SK-N-SH (cell line): Measurements from ENCODE around the gene AUTS2.

ENCODE experiments used
- CTCF ChIP-seq: fragments of 200-600 bp; sonication (generic); IDR thresholded peaks from 2 replicates; pipeline ENCODE4 v1.6.1; 2017; ENCODE audit warnings: antibody characterized with exemption, mild to moderate bottlenecking, moderate library complexity
- RAD21 ChIP-seq: IDR thresholded peaks from 2 replicates; pipeline ENCODE4 v1.6.1; 2012; ENCODE audit warnings: mild to moderate bottlenecking, low read length
- RFX5 ChIP-seq: IDR thresholded peaks from 2 replicates; pipeline ENCODE4 v1.6.1; 2012; ENCODE audit warnings: mild to moderate bottlenecking, improper control_type of control experiment, low read length

GRCh38 chr7:70346844-70347462 is 748.7 kb downstream of the AUTS2 start:
- TF ChIP-seq RFX5 (no peak), RAD21 (no peak), CTCF (no peak)
